HepG2 (cell line): ENCODE results near the gene SENP6. TPM values are rescaled to one million over a fixed set of nuclear protein-coding genes. Genes with fewer than 3 reads are reported as not detected.

Experiments
- ATAC-seq: fragments of 200-7000 bp; cut with Tn5 transposase; 3 replicates; pipeline ENCODE4 v1.9.1; 2020; ENCODE audit warnings: mild to moderate bottlenecking, moderate library complexity
- BruUV-seq: library from RNA; stranded (reverse); fragments of 400-500 nt; replicated peaks from 2 replicates; lab custom pipeline; 2021; lab: Mats Ljungman, UMichigan
- CTCF ChIA-PET: fragments of 300-600 bp; formaldehyde crosslinking; extraction: SDS; loops from one replicate; lab custom pipeline; 2021; ENCODE audit warnings: low total read pairs, inconsistent platforms, low intra/inter-chr PET ratio; lab: Yijun Ruan, JAX
- POLR2A ChIA-PET: fragments of 350-600 bp; sonication (Branson Sonifier 250); formaldehyde crosslinking; loops from one replicate; lab custom pipeline; 2020; ENCODE audit warnings: antibody characterized with exemption, inconsistent platforms; lab: Yijun Ruan, JAX
- DNase-seq: peaks from one replicate; pipeline ENCODE4 v3.0.0-alpha.2; 2015; ENCODE audit warnings: low spot score
- FAIRE-seq: peaks from 3 replicates; lab custom pipeline; 2011; peaks lifted over from hg19 to GRCh38; lab: Jason Lieb, UNC
- H2AFZ ChIP-seq: one replicate; pipeline ENCODE4 v1.6.1; 2011; ENCODE audit warnings: low read length, inconsistent platforms
- H3K27ac ChIP-seq: fragments of 300-600 bp; 3 replicates; pipeline ENCODE4 v1.8.0; 2011; ENCODE audit warnings: mixed run types, mild to moderate bottlenecking, mixed read lengths, low read length, inconsistent platforms; ENCODE audit not compliant: insufficient read depth; ENCODE audit errors: extremely low read length
- H3K27me3 ChIP-seq, 2 experiments: fragments of 200-600 bp in 1 of 2; 2 replicates in 1 of 2; 3 replicates in 1 of 2; pipeline versions ENCODE4 v1.6.0 to v1.8.0; 2011; ENCODE audit warnings: low read length in 2 of 2, mild to moderate bottlenecking in 2 of 2, moderate library complexity in 2 of 2, inconsistent platforms in 1 of 2; ENCODE audit not compliant: insufficient read depth in 2 of 2, control insufficient read depth in 1 of 2
- H3K36me3 ChIP-seq, 2 experiments: fragments of 200-600 bp in 1 of 2; replicated peaks in 1 of 2; 2 replicates in 1 of 2; 3 replicates in 1 of 2; pipeline versions ENCODE4 v1.5.1 to v1.8.0; 2011; ENCODE audit warnings: low read length in 2 of 2, inconsistent platforms in 1 of 2; ENCODE audit not compliant: insufficient read depth in 2 of 2, control insufficient read depth in 1 of 2
- H3K4me1 ChIP-seq: 2 replicates; pipeline ENCODE4 v1.5.1; 2012; ENCODE audit warnings: low read length, inconsistent platforms; ENCODE audit not compliant: insufficient read depth
- H3K4me2 ChIP-seq: 2 replicates; pipeline ENCODE4 v1.6.0; 2011; ENCODE audit warnings: low read depth, low read length, inconsistent platforms
- H3K4me3 ChIP-seq, 3 experiments: fragments of 200-600 bp in 1 of 3; sonication (generic), shearing (Covaris generic) in 1 of 3; replicated peaks in 1 of 3; 2 replicates each; pipeline ENCODE4 v1.5.1; 2011 to 2016; ENCODE audit warnings: low read length in 3 of 3, inconsistent platforms in 2 of 3, low read depth in 2 of 3, mild to moderate bottlenecking in 2 of 3, control low read depth in 1 of 3, mixed read lengths in 1 of 3; ENCODE audit not compliant: insufficient read depth in 1 of 3
- H3K79me2 ChIP-seq: one replicate; pipeline ENCODE4 v1.6.1; 2011; ENCODE audit warnings: low read length, inconsistent platforms; ENCODE audit not compliant: insufficient read depth
- H3K9ac ChIP-seq: 2 replicates; pipeline ENCODE4 v1.6.0; 2011; ENCODE audit warnings: mild to moderate bottlenecking, low read depth, low read length, inconsistent platforms; ENCODE audit not compliant: insufficient read depth
- H3K9me3 ChIP-seq: 2 replicates; pipeline ENCODE4 v1.5.1; 2012; ENCODE audit warnings: mild to moderate bottlenecking, low read length
- H4K20me1 ChIP-seq: 2 replicates; pipeline ENCODE4 v1.6.0; 2011; ENCODE audit warnings: inconsistent platforms, mild to moderate bottlenecking, low read length, moderate library complexity; ENCODE audit not compliant: insufficient read depth
- NR1H2 ChIP-seq: sonication (generic); formaldehyde crosslinking; IDR thresholded peaks from 2 replicates; pipeline ENCODE4 v1.8.1; 2022; ENCODE audit warnings: low read depth, missing genetic modification reagents, borderline replicate concordance
- ZBTB34 ChIP-seq: sonication (generic); formaldehyde crosslinking; IDR thresholded peaks from 2 replicates; pipeline ENCODE4 v1.8.0; 2022; ENCODE audit warnings: mild to moderate bottlenecking, missing genetic modification reagents
- ZBTB43 ChIP-seq: sonication (generic); formaldehyde crosslinking; conservative IDR thresholded peaks from 2 replicates; pipeline ENCODE4 v1.4.0; 2020; ENCODE audit warnings: missing genetic modification reagents
- ZNF609 ChIP-seq: sonication (generic); formaldehyde crosslinking; IDR thresholded peaks from 2 replicates; pipeline ENCODE4 v1.4.0; 2020; ENCODE audit warnings: mild to moderate bottlenecking, missing genetic modification reagents, borderline replicate concordance
- WGBS: methylation state at CpG from one replicate; pipeline ENCODE4 v1.1.6; 2017; ENCODE audit warnings: low lambda C conversion rate; 5-methylcytosine and 5-hydroxymethylcytosine counted together
- in situ Hi-C: cut with HindIII; loops from 2 replicates; pipeline ENCODE4 v1.10.0; 2017; ENCODE audit warnings: low pct_unique_long_range_greater_than_20kb; ENCODE audit not compliant: extremely low pct_ligation_motif_present
- intact Hi-C: fragments of 100-400 bp; cut with micrococcal nuclease; formaldehyde crosslinking; loops from one replicate; pipeline ENCODE4 v1.10.0; 2022; ENCODE audit not compliant: unreplicated experiment
- polyA plus RNA-seq, 8 experiments: library from polyadenylated mRNA; depleted of rRNA in 3 of 8; stranded (reverse) in 7 of 8; unstranded in 1 of 8; fragments of >200 nt; fragmentation: Illumina TruSeq in 4 of 8; extraction: Trizol in 4 of 8; gene quantifications; 2 replicates each; pipeline versions ENCODE4 v1.2.1 to v1.2.3, GENCODE V29; 2011 to 2016; ENCODE audit warnings: low read depth in 4 of 8, missing spikeins in 1 of 8, mixed read lengths in 1 of 8; ENCODE audit not compliant: insufficient read depth in 1 of 8
- total RNA-seq, 5 experiments: library from RNA; depleted of rRNA; stranded (reverse); fragments of >200 nt; fragmentation: Illumina TruSeq; extraction: Trizol; gene quantifications; 2 replicates each; pipeline ENCODE4 v1.2.3, GENCODE V29; 2016; ENCODE audit warnings: low read depth in 1 of 5
- TF ChIP-seq, protein P1 (sequence below): IDR thresholded peaks from 2 replicates; pipeline ENCODE4 v1.6.1; 2018; ENCODE audit warnings: missing genetic modification reagents

The SENP6 gene
- total and polyA plus RNA-seq, 2 of the 13 experiments (the other 11 are each of a cell fraction or from before 2014, with no cell fraction given): 21.9 to 50.1 TPM

DNA sequence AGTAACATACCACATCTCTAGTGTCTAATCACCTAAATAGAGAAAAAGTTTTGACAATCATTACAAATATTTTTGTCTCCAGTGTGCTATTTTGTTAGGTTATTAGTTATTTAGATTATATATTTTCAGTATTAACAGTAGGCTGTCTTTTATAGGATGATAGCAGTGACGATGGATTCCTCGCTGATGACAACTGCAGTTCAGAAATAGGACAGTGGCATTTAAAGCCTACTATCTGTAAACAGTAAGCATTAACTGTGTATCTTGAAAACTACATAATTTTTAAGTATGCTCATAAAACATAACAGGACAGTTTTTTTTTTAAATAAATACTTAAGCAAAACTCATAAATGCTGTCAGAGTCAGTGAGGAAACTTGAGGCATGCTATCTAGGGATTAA is 109.5 kb downstream of the SENP6 start:
- Histone ChIP-seq H3K36me3 (peaks cover 3 to 43% of the 10 kb centered on the region in 2 experiments), H3K79me2 (no peaks in the 10 kb centered on the region), H3K9me3 (no peaks in the 10 kb centered on the region), H3K9ac (no peak overlapping the region), H4K20me1 (no peaks in the 10 kb centered on the region), H3K4me3 (no peak overlapping the region), H3K4me1 (no peaks in the 10 kb centered on the region), H3K27me3 (no peaks in the 10 kb centered on the region), H2AFZ (no peak overlapping the region), H3K27ac (no peak overlapping the region), H3K4me2 (no peak overlapping the region)
- ChIA-PET CTCF (no interaction called here), POLR2A (no interaction called here)
- DNase-seq (no peak), ATAC-seq (no peak), FAIRE-seq (no peak)
- in situ Hi-C loops (no loop called here), intact Hi-C loops (no loop called here)
- WGBS: 100% methylated on average over 2 of the region's 2 CpGs
- no TSS peak for BruUV-seq
- no peak for TF ChIP-seq ZNF609 (CRISPR knock-in tag)
- no peak for TF ChIP-seq ZBTB34 (CRISPR knock-in tag)
- TF ChIP-seq, protein P1, sequence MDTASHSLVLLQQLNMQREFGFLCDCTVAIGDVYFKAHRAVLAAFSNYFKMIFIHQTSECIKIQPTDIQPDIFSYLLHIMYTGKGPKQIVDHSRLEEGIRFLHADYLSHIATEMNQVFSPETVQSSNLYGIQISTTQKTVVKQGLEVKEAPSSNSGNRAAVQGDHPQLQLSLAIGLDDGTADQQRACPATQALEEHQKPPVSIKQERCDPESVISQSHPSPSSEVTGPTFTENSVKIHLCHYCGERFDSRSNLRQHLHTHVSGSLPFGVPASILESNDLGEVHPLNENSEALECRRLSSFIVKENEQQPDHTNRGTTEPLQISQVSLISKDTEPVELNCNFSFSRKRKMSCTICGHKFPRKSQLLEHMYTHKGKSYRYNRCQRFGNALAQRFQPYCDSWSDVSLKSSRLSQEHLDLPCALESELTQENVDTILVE: no peak
- TF ChIP-seq ZBTB43 (CRISPR knock-in tag): no peak
- no peak for TF ChIP-seq NR1H2 (CRISPR knock-in tag)
